GM10266 (cell line): Measurements from ENCODE around the gene ZBTB40.

Experiments
- DNase-seq: peaks from one replicate; pipeline ENCODE4 v3.0.0; 2012; ENCODE audit errors: extremely low spot score
- CTCF ChIP-seq: IDR thresholded peaks from 2 replicates; pipeline ENCODE4 v1.5.1; 2012; ENCODE audit warnings: mild to moderate bottlenecking, low read depth; ENCODE audit not compliant: control insufficient read depth, insufficient read depth; ENCODE audit errors: missing control alignments

ZBTB40 gene

GRCh38 chr1:22417466-22417865 lies 34.2 kb upstream of the ZBTB40 start:
- TF ChIP-seq CTCF: no peak
- DNase-seq: no peak

GRCh38 chr1:22418312-22418711 lies 33.3 kb upstream of the ZBTB40 start:
- no peak for TF ChIP-seq CTCF
- DNase-seq: no peak

- no peak for TF ChIP-seq CTCF
- DNase-seq: no peak
Observed at GRCh38 chr1:22418933-22419382, 32.7 kb upstream of the ZBTB40 start.

GRCh38 chr1:22420455-22421053 lies 31.1 kb upstream of the ZBTB40 start:
- TF ChIP-seq CTCF: peak; percentile 79
- DNase-seq: peak; percentile 70

- no peak for TF ChIP-seq CTCF
- no peak for DNase-seq
Observed at GRCh38 chr1:22426781-22427180, 24.9 kb upstream of the ZBTB40 start.

GRCh38 chr1:22428672-22429071 lies 23.0 kb upstream of the ZBTB40 start:
- peak; percentile 39 for DNase-seq

GRCh38 chr1:22431965-22432364 lies 19.7 kb upstream of the ZBTB40 start:
- no peak for DNase-seq
- TF ChIP-seq CTCF: no peak

More at GRCh38 chr1:22428672-22429071, 23.0 kb upstream of the ZBTB40 start:
- TF ChIP-seq CTCF: no peak
